ENCODE results near the gene ABHD3. TPM values are rescaled to one million over a fixed set of nuclear protein-coding genes. Genes with fewer than 3 reads are reported as not detected.
A peak's percentile ranks its signal among the peaks of the same experiment; 100 is the strongest.
"Not testable (repeated sequence)": the region's sequence is repeated elsewhere in the genome, so short reads cannot be mapped to it uniquely, and the experiment has no call there.

The ABHD3 gene
- total RNA-seq, 1 donor from 2014 or later = 13.7 TPM

- peak; percentile 51 for DNase-seq (ENCODE audit: low read depth)
- TF ChIP-seq CTCF (IDR thresholded peaks at IDR 0.05; ENCODE audit: insufficient read depth, low read length, poor library complexity, severe bottlenecking) = peak; percentile 94
These were observed 92.2 kb downstream of the ABHD3 start, which contains the start of gene SNRPD1 for GRCh38 chr18:21612125-21613039. Gene SNRPD1 (plus strand): TSS chr18:21612314. CDS start chr18:21612430, 116 bp downstream.

GRCh38 chr18:21611401-21612124, 93.0 kb downstream of the ABHD3 start:
- not testable (repeated sequence) for H3K36me3 ChIP-seq (ENCODE audit: control insufficient read depth, insufficient read depth, low read length); H3K27me3 ChIP-seq (ENCODE audit: control insufficient read depth, insufficient read depth, low read length); DNase-seq (ENCODE audit: low read depth)
- H3K4me3 ChIP-seq (ENCODE audit: low read depth, low read length) = peak overlapping the region; percentile 84

More at GRCh38 chr18:21612125-21613039, 92.2 kb downstream of the ABHD3 start, which contains the start of gene SNRPD1:
- no peaks in the 10 kb centered on the region for H3K36me3 ChIP-seq (ENCODE audit: control insufficient read depth, insufficient read depth, low read length)
- H3K4me3 ChIP-seq (ENCODE audit: low read depth, low read length) = peak within 1 kb of the TSS; percentile 84
- H3K27me3 ChIP-seq (ENCODE audit: control insufficient read depth, insufficient read depth, low read length) = no peaks in the 10 kb centered on the region

GRCh38 chr18:21605213-21605612, 99.4 kb downstream of the ABHD3 start:
- TF ChIP-seq CTCF (IDR thresholded peaks at IDR 0.05; ENCODE audit: insufficient read depth, low read length, poor library complexity, severe bottlenecking) = no peak
- Histone ChIP-seq H3K4me3 (ENCODE audit: low read depth, low read length) (no peak overlapping the region), H3K36me3 (ENCODE audit: control insufficient read depth, insufficient read depth, low read length) (no peaks in the 10 kb centered on the region), H3K27me3 (ENCODE audit: control insufficient read depth, insufficient read depth, low read length) (no peaks in the 10 kb centered on the region)
- no peak for DNase-seq (ENCODE audit: low read depth)

- no peak for TF ChIP-seq CTCF (IDR thresholded peaks at IDR 0.05; ENCODE audit: insufficient read depth, low read length, poor library complexity, severe bottlenecking)
- H3K36me3 ChIP-seq (ENCODE audit: control insufficient read depth, insufficient read depth, low read length) = no peaks in the 10 kb centered on the region
- no peak for DNase-seq (ENCODE audit: low read depth)
- no peaks in the 10 kb centered on the region for H3K27me3 ChIP-seq (ENCODE audit: control insufficient read depth, insufficient read depth, low read length)
- no peak overlapping the region for H3K4me3 ChIP-seq (ENCODE audit: low read depth, low read length)
These were observed 99.9 kb downstream of the ABHD3 start for GRCh38 chr18:21604671-21605070.

- no peak for TF ChIP-seq CTCF (IDR thresholded peaks at IDR 0.05; ENCODE audit: insufficient read depth, low read length, poor library complexity, severe bottlenecking)
- no peaks in the 10 kb centered on the region for H3K36me3 ChIP-seq (ENCODE audit: control insufficient read depth, insufficient read depth, low read length)
- DNase-seq (ENCODE audit: low read depth) = no peak
- no peaks in the 10 kb centered on the region for H3K27me3 ChIP-seq (ENCODE audit: control insufficient read depth, insufficient read depth, low read length)
- H3K4me3 ChIP-seq (ENCODE audit: low read depth, low read length) = no peak overlapping the region
These were observed 102.3 kb downstream of the ABHD3 start for GRCh38 chr18:21602299-21602587.

Other genes starting within 250 kb of the ABHD3 start
- gene ESCO1, start 104.1 kb downstream of the ABHD3 start, total RNA-seq = 18.9 and 19.4 TPM in 2 replicates
- 15.7 and 24.9 TPM in 2 replicates for gene SNRPD1, start 92.5 kb downstream of the ABHD3 start, total RNA-seq
- 46.2 and 46.7 TPM in 2 replicates for gene MIB1, start 36.0 kb upstream of the ABHD3 start, total RNA-seq

Data from kidney epithelial cell (primary cell).